ENCODE results near the gene STAG2. TPM values are rescaled to one million over a fixed set of nuclear protein-coding genes. Genes with fewer than 3 reads are reported as not detected.

STAG2 gene
- total RNA-seq, 2 donors from 2014 or later, result 73.7 to 130 TPM

- no peak overlapping the region for H3K27ac ChIP-seq (ENCODE audit: low read depth, low read length)
- Mint-ChIP-seq H3K4me1 (peaks cover 20% of the 10 kb centered on the region), H3K36me3 (ENCODE audit: low read depth) (peaks cover 13% of the 10 kb centered on the region), H3K27ac (no peak overlapping the region), H3K9me3 (peaks cover 2% of the 10 kb centered on the region), H3K27me3 (ENCODE audit: insufficient read depth) (no peaks in the 10 kb centered on the region), H3K4me3 (no peak overlapping the region)
- DNase-seq, result no peak
- WGBS, 2 experiments (ENCODE audit: insufficient coverage in 1 of 2, insufficient read length in 1 of 2), result 86% methylated on average over 1 of the region's 1 CpG; no CpG with 5 or more reads in 1 of the 2 experiments
- H3K9me3 ChIP-seq (ENCODE audit: control insufficient read depth, low read length), result no peaks in the 10 kb centered on the region
- H3K4me3 ChIP-seq (ENCODE audit: low read length), result no peak overlapping the region
- no peak overlapping the region for H3K9ac ChIP-seq (ENCODE audit: extremely low read depth, low read length, poor library complexity, severe bottlenecking)
- no peaks in the 10 kb centered on the region for H3K27me3 ChIP-seq (ENCODE audit: control insufficient read depth, insufficient read depth, low read length, poor library complexity, severe bottlenecking)
- H3K36me3 ChIP-seq (ENCODE audit: control insufficient read depth, insufficient read depth, low read length), result no peaks in the 10 kb centered on the region
- H3K4me1 ChIP-seq (ENCODE audit: control insufficient read depth, insufficient read depth, low read length), result no peaks in the 10 kb centered on the region
- no peak for TF ChIP-seq CTCF (conservative IDR thresholded peaks at IDR 0.05)
Measured at GRCh38 chrX:123988423-123989111, 27.1 kb downstream of the STAG2 start.

GRCh38 chrX:123989235-123989634, 27.7 kb downstream of the STAG2 start:
- no peaks in the 10 kb centered on the region for H3K9me3 ChIP-seq (ENCODE audit: control insufficient read depth, low read length)
- Mint-ChIP-seq H3K4me3 (no peak overlapping the region), H3K27ac (no peak overlapping the region), H3K9me3 (peaks cover 2% of the 10 kb centered on the region), H3K4me1 (peaks cover 24% of the 10 kb centered on the region), H3K27me3 (ENCODE audit: insufficient read depth) (no peaks in the 10 kb centered on the region), H3K36me3 (ENCODE audit: low read depth) (peaks cover 13% of the 10 kb centered on the region)
- no peak for TF ChIP-seq CTCF (conservative IDR thresholded peaks at IDR 0.05)
- no peaks in the 10 kb centered on the region for H3K36me3 ChIP-seq (ENCODE audit: control insufficient read depth, insufficient read depth, low read length)
- WGBS, 2 experiments (ENCODE audit: insufficient coverage in 1 of 2, insufficient read length in 1 of 2), result no CpG with 5 or more reads among the region's 1 CpG
- H3K27me3 ChIP-seq (ENCODE audit: control insufficient read depth, insufficient read depth, low read length, poor library complexity, severe bottlenecking), result no peaks in the 10 kb centered on the region
- no peak overlapping the region for H3K4me3 ChIP-seq (ENCODE audit: low read length)
- H3K9ac ChIP-seq (ENCODE audit: extremely low read depth, low read length, poor library complexity, severe bottlenecking), result no peak overlapping the region
- H3K4me1 ChIP-seq (ENCODE audit: control insufficient read depth, insufficient read depth, low read length), result no peaks in the 10 kb centered on the region
- no peak for DNase-seq
- no peak overlapping the region for H3K27ac ChIP-seq (ENCODE audit: low read depth, low read length)

- WGBS, 2 experiments (ENCODE audit: insufficient coverage in 1 of 2, insufficient read length in 1 of 2), result 90% methylated on average over 1 of the region's 2 CpGs; no CpG with 5 or more reads in 1 of the 2 experiments
- Histone ChIP-seq H3K4me1 (ENCODE audit: control insufficient read depth, insufficient read depth, low read length) (no peaks in the 10 kb centered on the region), H3K4me3 (ENCODE audit: low read length) (no peak overlapping the region), H3K27ac (ENCODE audit: low read depth, low read length) (no peak overlapping the region), H3K27me3 (ENCODE audit: control insufficient read depth, insufficient read depth, low read length, poor library complexity, severe bottlenecking) (no peaks in the 10 kb centered on the region), H3K9me3 (ENCODE audit: control insufficient read depth, low read length) (no peaks in the 10 kb centered on the region), H3K9ac (ENCODE audit: extremely low read depth, low read length, poor library complexity, severe bottlenecking) (no peak overlapping the region), H3K36me3 (ENCODE audit: control insufficient read depth, insufficient read depth, low read length) (no peaks in the 10 kb centered on the region)
- H3K4me1 Mint-ChIP-seq, result peaks cover 26% of the 10 kb centered on the region
- peaks cover 2% of the 10 kb centered on the region for H3K9me3 Mint-ChIP-seq
- DNase-seq, result no peak
- H3K27me3 Mint-ChIP-seq (ENCODE audit: insufficient read depth), result no peaks in the 10 kb centered on the region
- no peak for TF ChIP-seq CTCF (conservative IDR thresholded peaks at IDR 0.05)
- H3K27ac Mint-ChIP-seq, result no peak overlapping the region
- H3K36me3 Mint-ChIP-seq (ENCODE audit: low read depth), result peaks cover 13% of the 10 kb centered on the region
- H3K4me3 Mint-ChIP-seq, result no peak overlapping the region
Measured at GRCh38 chrX:123990169-123990568, 28.7 kb downstream of the STAG2 start.
